Choroid plexus epithelial cell (primary cell): ENCODE measurements around the gene SDC1.
A peak's percentile ranks its signal among the peaks of the same experiment; 100 is the strongest.

ENCODE experiments used
- DNase-seq: peaks from one replicate; pipeline ENCODE4 v3.0.0-alpha.2; 2010; ENCODE audit warnings: low read depth
- H3K4me3 ChIP-seq: 2 replicates; pipeline ENCODE4 v1.5.1; 2011; ENCODE audit warnings: low read depth, mild to moderate bottlenecking, control low read depth, low read length, moderate library complexity
- CTCF ChIP-seq: conservative IDR thresholded peaks from 2 replicates; pipeline ENCODE4 v1.5.1; 2011; ENCODE audit warnings: low read depth, mild to moderate bottlenecking, control low read depth, inconsistent platforms, low read length, moderate library complexity

SDC1 gene

GRCh38 chr2:20187331-20187730 lies 37.6 kb downstream of the SDC1 start:
- H3K4me3 ChIP-seq, result no peak overlapping the region
- TF ChIP-seq CTCF, result no peak
- DNase-seq, result peak; percentile 66

GRCh38 chr2:20186855-20187187 lies 38.1 kb downstream of the SDC1 start:
- no peak for DNase-seq
- no peak for TF ChIP-seq CTCF
- no peak overlapping the region for H3K4me3 ChIP-seq

DNA sequence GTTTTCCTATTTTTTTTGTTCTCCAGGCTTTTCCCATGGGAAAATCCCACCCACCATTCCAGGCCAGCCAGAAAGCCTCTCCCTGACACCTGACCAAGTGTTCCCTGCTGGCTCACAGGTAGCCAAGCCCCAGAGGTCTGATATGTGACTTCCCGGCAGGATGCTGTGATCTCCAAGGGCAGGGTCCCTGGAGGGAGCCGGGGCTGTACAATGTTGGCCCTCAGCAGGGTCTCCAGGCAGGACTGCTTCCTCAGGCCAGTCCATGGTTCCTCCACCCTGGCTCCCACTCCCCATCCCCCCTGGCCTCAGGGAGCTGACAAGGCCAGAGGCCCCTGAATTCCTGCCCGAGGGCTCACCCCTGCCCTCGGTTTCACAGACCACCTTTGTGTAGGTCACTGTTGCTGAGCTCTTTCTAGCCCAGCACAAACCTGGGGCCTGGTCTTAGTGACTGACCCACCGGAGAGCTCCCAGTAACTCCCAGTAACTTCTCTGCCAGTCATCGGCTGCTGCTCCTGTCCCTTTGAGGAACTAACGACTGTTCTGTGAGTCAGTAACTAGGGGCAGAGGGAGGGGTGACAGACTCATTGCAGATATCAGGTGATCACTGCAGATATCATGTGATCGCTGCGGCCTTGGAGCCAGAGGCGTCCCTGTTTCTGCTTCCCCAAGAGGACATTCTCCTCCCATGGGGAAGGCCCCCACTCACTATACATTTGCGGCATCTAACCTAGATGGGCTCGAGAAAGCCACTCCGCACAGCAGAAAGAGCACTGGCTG lies 38.7 kb downstream of the SDC1 start:
- DNase-seq, result peak; percentile 67
- no peak overlapping the region for H3K4me3 ChIP-seq
- no peak for TF ChIP-seq CTCF

DNA sequence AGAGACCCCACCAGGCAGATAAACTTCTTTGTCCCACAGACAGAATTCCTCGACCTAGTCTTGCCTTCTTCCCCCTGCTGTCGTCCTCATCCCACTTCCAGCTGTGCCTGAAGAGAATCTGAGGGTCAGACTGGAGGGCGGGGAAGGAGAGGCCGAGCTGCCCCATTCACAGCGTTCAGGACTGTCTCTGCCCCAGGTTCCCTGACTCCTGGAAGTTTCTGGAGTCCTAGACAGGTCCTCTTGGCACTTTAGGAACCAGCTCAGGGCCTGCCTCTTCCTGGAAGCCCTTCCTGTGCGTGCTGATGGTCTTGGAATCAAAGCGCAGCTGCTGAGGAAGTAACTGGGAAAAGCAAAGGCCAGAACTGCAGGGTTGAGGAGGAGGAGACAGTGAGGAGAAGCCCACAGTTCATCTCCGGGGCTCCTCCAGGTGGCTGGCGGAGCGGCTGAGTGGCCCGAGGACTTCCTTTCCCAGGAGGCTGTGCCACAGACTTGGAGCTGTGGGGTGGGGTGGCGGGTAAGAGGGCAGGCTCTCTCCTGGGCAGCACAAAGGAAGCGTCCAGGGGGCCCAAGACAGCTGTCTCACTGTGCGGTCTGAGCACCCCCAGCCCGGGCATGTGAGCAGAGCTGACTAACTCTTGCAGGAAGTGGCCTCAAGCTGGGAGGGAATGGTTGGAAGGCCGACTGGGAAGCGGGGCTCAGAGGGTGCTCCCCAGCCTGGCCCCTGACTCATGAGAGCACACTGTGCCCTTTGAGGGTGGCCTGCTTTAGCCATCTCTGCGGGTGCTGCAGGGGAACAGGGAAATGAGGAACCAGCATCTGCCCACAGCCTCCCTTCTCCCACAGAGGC lies 39.5 kb downstream of the SDC1 start:
- TF ChIP-seq CTCF, result no peak
- peak; percentile 86 for DNase-seq
- no peak overlapping the region for H3K4me3 ChIP-seq

DNA sequence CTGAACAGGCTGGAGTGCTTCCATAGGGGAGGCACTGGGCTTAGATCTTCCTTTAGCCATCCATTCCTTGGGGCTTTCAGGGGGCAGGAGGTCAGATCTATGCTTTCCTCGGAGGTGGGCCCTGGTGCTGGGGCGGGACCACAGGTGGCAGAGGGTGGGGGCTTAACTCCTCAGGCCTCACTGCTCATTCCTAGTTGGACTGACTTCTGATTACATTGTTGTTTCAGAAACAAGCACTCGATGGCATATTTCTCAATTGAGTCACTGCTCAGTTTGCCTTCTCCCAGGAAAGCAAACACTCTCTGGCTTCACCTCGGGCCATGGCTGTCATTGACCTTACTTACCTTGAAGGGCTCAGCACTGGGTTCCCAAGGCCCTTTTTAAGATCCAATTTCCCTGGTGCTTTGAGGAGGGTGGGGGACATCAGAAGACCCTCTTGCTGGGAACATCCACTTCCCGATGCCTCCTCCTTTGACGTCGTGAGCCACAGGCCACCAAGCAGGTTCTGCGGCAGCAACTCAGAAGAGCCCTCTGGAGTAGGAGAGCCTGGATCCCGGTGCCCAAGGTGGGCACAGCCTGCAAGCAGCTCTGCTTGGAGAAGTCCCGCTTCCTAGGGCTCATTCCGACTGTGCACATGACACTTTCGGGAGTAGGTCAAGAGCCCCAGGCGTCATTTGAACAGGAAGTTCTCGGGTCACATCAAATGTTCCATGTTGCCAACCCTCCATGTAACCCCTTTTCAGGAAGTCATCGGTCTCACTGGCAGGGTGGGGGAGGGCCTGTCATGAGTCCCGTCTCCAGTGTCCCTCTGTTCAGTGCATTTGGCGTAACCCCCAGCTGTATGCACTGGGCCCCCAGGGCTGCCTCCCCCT lies 40.6 kb downstream of the SDC1 start:
- DNase-seq, result peak; percentile 81
- TF ChIP-seq CTCF, result no peak
- H3K4me3 ChIP-seq, result no peak overlapping the region

DNA sequence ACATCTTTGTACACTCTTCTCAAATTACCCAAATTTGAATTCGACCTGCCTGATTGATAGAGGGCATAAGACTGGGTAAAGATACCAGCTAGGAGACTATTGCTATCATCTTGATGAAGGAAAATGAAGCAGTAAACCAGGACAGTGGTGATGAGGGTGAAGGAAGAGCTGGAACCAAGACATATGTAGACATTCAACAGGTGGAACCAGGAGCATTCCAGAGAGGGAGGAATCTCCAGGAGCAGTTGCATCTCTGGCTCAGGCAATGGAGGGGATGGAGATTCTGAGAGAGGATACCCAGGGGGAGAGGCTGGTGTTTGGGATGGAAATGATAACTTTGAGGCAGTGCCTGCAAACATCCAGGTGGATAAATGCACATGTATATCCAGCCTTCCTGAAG lies 41.6 kb downstream of the SDC1 start:
- H3K4me3 ChIP-seq, result no peak overlapping the region
- TF ChIP-seq CTCF, result no peak

More for the DNA sequence above, 41.6 kb downstream of the SDC1 start:
- no peak for DNase-seq
